GM12874 (cell line): ENCODE measurements around the gene NAALADL1.

Source experiments
- TF ChIP-seq, protein P1 (sequence below): IDR thresholded peaks from 2 replicates; pipeline ENCODE4 v1.5.1; 2011; ENCODE audit warnings: low read depth, mild to moderate bottlenecking, control low read depth, low read length, moderate library complexity; ENCODE audit not compliant: insufficient read depth

NAALADL1 gene

DNA sequence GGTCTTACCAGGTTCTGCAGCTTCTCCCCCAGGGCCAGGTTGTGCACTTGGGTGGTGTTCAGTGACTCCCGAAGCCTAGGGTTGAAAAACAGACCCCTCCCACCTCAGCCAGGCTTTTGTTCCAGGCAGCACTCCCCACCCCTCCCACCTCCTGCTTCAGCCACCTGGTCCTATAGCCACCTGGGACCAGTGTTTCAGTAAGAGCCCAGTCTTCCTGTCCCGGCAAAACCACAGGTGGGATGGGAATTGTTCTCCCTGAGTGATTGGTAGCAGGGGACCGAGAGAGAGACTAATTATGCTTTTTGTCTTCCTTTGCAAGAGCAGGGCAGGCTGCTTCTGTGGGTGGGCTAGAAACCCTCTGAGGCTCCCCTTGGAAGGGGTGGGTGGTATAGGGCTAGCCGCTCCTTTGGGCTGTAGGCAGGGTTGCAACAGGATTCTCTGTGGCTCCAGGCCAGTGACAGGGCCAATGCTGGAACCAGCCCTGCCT, 8.5 kb upstream of the NAALADL1 start:
- TF ChIP-seq, protein P1, sequence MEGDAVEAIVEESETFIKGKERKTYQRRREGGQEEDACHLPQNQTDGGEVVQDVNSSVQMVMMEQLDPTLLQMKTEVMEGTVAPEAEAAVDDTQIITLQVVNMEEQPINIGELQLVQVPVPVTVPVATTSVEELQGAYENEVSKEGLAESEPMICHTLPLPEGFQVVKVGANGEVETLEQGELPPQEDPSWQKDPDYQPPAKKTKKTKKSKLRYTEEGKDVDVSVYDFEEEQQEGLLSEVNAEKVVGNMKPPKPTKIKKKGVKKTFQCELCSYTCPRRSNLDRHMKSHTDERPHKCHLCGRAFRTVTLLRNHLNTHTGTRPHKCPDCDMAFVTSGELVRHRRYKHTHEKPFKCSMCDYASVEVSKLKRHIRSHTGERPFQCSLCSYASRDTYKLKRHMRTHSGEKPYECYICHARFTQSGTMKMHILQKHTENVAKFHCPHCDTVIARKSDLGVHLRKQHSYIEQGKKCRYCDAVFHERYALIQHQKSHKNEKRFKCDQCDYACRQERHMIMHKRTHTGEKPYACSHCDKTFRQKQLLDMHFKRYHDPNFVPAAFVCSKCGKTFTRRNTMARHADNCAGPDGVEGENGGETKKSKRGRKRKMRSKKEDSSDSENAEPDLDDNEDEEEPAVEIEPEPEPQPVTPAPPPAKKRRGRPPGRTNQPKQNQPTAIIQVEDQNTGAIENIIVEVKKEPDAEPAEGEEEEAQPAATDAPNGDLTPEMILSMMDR: no peak

DNA sequence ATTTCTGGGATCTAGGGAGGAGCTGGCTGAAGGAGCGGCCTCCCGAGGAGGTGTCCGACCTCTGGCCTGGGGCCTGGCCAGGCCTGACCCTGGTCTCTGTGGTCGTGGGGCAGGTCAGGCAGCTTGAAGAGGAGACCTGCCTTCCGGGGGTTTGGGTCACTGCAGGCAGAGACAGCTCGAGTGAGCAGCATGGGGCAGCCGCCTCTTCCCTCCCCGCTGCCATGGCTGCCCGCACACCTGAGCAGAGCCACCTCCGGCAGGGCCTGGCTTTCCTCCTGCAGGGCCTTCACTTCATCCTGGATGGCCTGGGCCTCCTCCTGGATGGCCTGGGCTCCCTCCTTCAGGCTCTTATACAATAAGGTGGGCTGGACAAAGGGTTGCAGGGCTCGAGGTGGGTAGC, 8.0 kb upstream of the NAALADL1 start:
- TF ChIP-seq, protein P1: no peak

DNA sequence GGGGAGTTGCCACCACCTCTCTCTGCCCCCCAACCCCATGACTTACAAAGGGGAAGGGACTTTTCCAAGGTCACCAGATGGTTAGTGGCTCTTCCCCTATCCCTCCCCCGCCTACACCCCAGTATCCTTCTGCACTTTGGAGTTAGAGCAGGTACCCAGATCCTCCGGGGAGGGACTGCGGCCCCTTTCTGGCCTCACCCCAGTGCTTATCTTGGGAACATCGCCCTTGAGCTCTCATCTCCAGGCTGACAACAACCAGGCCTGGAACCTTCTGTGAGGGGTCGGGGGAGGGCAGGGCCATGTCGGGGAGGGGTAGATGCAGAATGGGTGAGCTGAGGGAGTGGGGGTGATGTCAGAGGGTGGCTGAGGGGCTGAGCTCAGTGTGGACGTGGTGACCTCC, 7.5 kb upstream of the NAALADL1 start:
- TF ChIP-seq, protein P1: no peak

DNA sequence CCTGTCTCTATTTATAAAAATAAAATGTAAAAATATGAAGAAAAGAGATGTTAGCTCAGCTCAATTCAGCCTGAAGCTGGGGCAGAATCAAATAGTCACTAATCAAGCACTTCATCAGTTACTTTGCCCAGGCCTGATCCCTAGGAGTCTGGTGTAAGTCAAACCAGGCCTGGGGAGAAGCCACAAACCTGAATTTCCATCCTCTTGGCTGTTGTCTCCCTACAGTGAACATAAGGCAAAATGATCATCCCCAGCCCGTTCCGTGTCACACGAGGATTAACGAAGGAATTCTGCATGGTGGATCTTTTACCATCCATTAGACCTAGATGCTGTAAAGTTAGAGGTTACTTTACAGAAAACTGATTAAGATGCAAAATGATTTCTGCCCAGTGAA, 6.5 kb upstream of the NAALADL1 start:
- TF ChIP-seq, protein P1: no peak

DNA sequence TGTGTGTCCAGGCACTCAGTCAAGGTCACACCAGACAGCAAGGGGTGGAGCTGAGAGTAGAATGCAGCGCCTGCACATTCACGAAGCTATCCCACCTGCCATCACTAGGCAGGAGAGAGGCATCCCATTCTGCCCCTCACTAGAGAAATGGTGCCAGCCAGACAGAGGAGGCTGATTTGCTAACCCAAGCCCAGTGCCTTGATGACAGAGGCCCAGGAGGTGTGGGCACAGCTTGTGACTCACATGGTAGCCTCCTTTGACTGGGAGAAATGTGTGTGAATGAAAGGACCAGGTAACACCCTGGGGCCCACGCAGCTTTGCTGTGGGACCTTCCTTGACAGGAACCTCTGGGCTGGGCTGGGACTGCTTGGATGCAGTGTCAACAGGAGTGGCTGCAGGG, 5.2 kb upstream of the NAALADL1 start:
- TF ChIP-seq, protein P1: no peak

DNA sequence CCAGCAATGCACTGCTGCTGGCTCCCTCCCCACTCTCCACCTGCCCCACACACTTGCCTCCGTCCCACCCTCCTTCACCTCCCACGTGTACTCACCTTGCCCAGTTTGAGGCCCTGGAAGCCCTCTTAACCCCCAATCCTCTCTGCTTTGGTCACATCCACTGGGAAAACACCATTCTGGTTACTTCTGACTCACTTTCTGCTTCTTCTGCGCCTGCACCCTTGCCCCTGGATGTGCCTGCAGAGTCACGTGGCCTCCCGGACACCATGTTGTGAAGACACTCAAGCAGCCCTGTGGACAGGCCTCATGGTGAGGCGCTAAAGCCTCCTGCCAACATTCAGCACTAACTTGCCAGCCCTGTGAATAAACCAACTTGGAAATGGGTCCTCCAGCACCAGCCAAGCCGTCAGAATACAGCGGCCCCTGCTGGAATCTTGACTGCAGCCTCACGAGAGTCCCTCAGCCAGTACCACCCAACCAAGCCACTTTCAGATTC, 2.6 kb upstream of the NAALADL1 start:
- TF ChIP-seq, protein P1: no peak

DNA sequence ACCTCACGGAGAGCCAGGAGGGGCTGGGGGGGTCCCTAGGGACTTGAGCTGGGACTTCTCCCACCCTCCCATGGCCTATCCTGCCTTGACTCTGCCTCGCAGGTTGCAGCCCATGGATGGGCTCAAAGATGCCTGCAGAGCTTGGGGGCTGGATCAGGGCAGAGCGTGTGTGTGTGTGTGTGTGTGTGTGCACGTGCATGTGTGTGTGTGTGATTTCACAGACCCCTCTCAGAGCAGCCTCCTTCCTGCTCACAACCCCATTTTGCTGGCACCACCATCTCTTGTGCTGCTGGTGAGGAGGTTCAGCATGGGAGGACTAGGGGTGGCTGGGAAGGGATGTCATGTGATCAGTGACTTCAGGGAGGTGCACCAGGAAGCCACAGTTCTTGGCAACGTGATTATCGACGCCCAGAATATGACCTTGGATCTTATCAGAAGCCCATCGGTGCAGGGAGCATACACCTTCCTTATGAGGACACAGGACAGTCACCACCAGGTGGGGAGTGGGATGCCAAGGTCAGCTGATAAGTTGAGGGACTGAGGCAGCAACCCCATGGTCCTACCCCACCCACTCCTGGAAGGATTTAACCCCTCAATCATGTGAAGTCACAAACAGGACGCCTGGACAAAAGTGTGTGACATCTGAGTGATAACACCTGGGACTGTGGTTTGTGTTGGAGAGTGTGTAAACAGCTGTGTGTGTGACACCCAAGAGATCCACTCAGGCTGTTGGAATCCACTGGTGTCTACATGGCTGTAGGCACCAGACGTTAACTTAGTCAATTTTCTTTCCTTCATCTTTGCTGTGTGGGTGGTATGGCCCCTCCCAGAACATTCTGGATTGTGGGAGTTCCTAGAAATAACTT, 1.8 kb upstream of the NAALADL1 start:
- TF ChIP-seq, protein P1: no peak
